Erythroblast (primary cell): Measurements from ENCODE around the gene KATNIP.
"Not testable (repeated sequence)": the region's sequence is repeated elsewhere in the genome, so short reads cannot be mapped to it uniquely, and the experiment has no call there.

Experiments used
- DNase-seq, 2 experiments: peaks; one replicate each; lab custom pipeline; 2025; lab: John Stamatoyannopoulos, UW
- GATA1 ChIP-seq: IDR thresholded peaks from 2 replicates; pipeline ENCODE4 v1.6.1; 2011; ENCODE audit warnings: low read depth, mild to moderate bottlenecking, control low read depth, low read length, moderate library complexity
- POLR2A ChIP-seq: IDR thresholded peaks from 2 replicates; pipeline ENCODE4 v1.6.1; 2011; ENCODE audit warnings: mild to moderate bottlenecking, low read length

KATNIP gene

DNA sequence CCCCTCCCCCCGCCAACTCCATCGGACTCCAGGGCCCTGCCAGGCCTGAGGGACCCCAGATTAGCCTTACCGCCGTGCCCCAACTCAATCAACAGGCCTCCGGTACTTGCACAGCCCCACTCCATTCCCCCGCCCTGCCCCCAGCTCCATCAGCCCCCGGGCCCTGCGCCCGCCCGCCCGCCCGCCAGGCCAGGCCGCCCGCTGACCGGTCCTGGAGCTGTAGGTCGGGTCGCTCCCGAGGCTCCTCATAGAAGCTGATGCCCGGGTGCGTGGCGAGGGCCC lies 539 bp upstream of the KATNIP start:
- peak in 1 of 2 experiments; percentile 74 for DNase-seq

GRCh38 chr16:27550582-27550920 lies 607 bp downstream of the KATNIP start:
- TF ChIP-seq POLR2A: no peak
- no peak for TF ChIP-seq GATA1
- DNase-seq: peak in 1 of 2 experiments; percentile 37

More for the DNA sequence above, 539 bp upstream of the KATNIP start:
- no peak for TF ChIP-seq GATA1
- no peak for TF ChIP-seq POLR2A

DNA sequence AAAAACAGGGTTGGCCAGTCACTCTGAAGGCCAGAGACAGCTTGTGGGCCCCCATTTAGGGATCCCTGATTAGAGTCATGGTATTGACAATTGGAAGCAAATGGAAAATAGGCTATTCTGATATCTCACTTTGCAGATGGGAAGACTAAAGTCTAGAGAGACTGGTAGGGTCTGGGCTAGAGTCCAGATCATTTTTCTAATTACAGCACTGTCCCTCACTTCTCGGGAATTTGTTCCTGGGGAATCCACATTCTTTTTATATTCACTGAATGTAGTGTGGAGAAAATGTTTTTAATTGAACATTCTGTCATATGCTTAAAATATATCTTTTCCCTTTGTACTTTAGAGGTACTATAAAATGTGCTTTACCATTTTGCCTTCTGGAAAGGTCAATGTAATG lies 1.1 kb downstream of the KATNIP start:
- no peak for DNase-seq

DNA sequence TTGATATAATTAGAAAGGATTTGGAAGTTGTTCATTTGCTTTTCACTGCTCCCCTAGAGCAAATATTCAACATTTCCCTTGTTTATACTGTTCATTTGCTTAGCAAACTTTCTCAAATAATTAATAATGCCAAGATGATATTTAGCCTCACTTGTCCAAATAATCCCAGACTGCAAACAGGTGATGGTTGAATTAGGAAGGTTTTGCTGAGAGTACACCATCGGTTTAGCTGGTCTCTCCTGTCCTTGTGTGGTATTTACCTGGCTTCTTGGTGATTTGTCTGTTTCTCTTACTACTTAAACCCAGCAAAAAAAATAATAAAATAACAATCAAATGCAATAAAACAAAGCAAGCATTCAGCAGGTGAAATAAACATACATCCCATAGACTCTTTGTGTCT lies 6.5 kb downstream of the KATNIP start:
- TF ChIP-seq POLR2A: no peak
- TF ChIP-seq GATA1: no peak
- DNase-seq: no peak

More for the DNA sequence above, 1.1 kb downstream of the KATNIP start:
- no peak for TF ChIP-seq GATA1
- TF ChIP-seq POLR2A: no peak

DNA sequence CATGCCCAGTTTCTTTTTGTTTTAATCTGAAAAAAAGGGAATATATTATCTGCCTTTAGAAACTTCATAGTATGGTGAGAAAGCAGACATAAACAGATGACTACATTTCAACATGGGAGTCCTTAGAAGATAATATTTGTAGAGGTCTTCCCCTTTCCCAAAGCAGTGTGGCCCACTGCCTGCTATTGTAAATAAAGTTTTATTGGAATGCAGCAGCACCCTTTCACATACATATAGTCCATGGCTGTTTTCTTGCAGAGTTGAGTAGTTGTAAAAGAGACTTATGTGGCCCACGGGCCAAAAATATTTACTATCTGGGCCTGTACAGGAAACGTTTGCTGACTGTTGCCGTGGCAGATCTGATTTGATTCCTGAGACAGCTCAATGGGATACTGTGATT lies 8.5 kb downstream of the KATNIP start:
- no peak for DNase-seq
- TF ChIP-seq GATA1 (no peak), POLR2A (no peak)

DNA sequence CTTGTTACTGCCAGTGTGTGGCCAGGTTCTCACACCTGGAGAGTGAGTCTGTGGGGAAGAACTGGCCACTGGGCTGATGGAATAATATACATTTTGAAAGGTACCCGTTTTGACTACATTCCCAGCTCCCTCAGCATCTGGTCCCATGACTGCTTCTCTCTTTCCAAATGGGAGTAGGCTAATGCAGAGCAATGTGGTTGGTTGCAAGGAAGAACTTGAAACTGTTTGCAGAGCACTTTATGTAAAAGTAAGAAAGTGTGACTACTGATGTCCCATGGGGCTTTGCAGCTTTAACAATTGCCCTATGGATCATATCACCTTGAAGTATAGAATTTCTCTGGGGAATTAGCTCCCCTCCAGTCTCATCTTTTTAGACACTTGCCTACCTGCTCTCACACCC lies 9.0 kb downstream of the KATNIP start:
- TF ChIP-seq GATA1: no peak
- TF ChIP-seq POLR2A: no peak
- no peak for DNase-seq

- DNase-seq: no peak
- TF ChIP-seq POLR2A: no peak
- no peak for TF ChIP-seq GATA1
Measured at GRCh38 chr16:27561216-27561615, 11.3 kb downstream of the KATNIP start.

- TF ChIP-seq POLR2A (no peak), GATA1 (no peak)
- no peak for DNase-seq
Measured at GRCh38 chr16:27564224-27564623, 14.3 kb downstream of the KATNIP start.

- TF ChIP-seq GATA1 (no peak), POLR2A (no peak)
Measured at GRCh38 chr16:27566417-27566816, 16.5 kb downstream of the KATNIP start.

DNA sequence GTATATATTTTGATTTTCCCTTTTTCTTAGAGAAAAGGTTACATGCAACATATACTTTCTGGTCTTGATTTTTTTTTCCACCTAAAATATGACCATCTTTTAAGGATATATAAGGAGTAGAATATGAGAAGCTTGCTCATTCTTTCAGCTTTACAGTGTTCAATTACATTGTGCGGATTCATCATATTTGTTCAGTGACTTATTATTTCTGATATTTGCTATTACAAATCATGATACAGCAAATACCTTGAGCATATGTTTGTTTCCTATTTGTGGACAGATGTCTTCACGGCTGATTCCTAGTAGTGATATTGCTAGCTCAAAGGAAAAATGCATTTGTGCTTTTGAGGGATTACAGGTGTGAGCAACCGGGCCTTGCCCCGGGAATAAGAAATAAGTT lies 18.1 kb downstream of the KATNIP start:
- no peak for DNase-seq
- no peak for TF ChIP-seq POLR2A
- TF ChIP-seq GATA1: no peak

More at GRCh38 chr16:27566417-27566816, 16.5 kb downstream of the KATNIP start:
- DNase-seq: no peak

DNA sequence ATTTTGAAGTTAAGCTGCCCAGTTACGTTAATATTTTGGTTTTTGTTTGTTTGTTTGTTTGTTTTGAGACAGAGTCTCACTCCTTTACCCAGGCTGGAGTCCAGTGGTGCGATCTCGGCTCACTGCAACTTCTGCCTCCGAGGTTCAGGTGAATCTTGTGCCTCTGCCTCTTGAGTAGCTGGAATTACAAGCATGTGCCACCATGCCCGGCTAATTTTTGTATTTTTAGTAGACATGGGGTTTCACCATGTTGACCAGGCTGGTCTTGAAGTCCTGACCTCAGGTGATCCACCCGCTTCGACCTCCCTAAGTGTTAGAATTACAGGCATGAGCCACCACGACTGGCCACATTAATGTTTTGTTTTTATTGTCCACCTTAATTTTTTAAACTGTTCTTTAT lies 21.0 kb downstream of the KATNIP start:
- not testable (repeated sequence) for DNase-seq

- no peak for TF ChIP-seq GATA1
- TF ChIP-seq POLR2A: no peak
- DNase-seq: no peak
Measured at GRCh38 chr16:27571433-27572326, 21.7 kb downstream of the KATNIP start.

- no peak for DNase-seq
- no peak for TF ChIP-seq POLR2A
- no peak for TF ChIP-seq GATA1
Measured at GRCh38 chr16:27572711-27573110, 22.8 kb downstream of the KATNIP start.

DNA sequence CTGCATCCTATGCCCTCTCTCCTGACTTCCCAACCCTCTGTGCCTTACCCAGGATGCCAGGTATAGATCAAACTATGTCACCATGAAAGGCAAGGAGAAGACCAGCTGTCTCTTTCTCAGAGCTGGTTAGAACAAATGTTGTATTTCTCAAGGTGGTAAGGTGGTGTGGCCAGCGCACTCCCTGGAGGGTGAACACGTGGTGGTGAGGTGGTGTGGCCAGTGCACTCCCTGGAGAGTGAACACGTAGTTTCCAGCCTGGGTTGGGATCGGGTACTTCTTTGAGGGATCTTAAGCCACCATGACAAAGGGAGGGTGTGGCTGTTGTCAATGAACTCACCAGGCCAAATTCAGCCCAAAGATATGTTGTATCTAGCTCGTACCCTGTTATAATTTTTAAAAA lies 26.8 kb downstream of the KATNIP start:
- TF ChIP-seq POLR2A (no peak), GATA1 (no peak)
- DNase-seq: no peak

- TF ChIP-seq GATA1: no peak
- TF ChIP-seq POLR2A: no peak
- DNase-seq: no peak
Measured at GRCh38 chr16:27579087-27579980, 29.4 kb downstream of the KATNIP start.
